SK-N-SH (cell line): ENCODE results near the gene CPM. TPM values are rescaled to one million over a fixed set of nuclear protein-coding genes. Genes with fewer than 3 reads are reported as not detected.
A peak's percentile ranks its signal among the peaks of the same experiment; 100 is the strongest.

Source experiments
- CTCF ChIA-PET: fragments of 300-600, 350-600 bp; formaldehyde crosslinking; extraction: SDS; loops from one replicate; lab custom pipeline; 2021; lab: Yijun Ruan, JAX
- POLR2A ChIA-PET: fragments of 350-600 bp; sonication (Branson Sonifier 250); formaldehyde crosslinking; extraction: SDS; loops from one replicate; lab custom pipeline; 2020; ENCODE audit warnings: antibody characterized with exemption, inconsistent platforms; lab: Yijun Ruan, JAX
- DNase-seq: peaks from one replicate; pipeline ENCODE4 v3.0.0; 2012
- H2AFZ ChIP-seq: fragments of 200-600 bp; sonication (generic); 2 replicates; pipeline ENCODE4 v1.8.1; 2016; ENCODE audit warnings: antibody characterized with exemption, mild to moderate bottlenecking, low read depth
- H3F3A ChIP-seq: fragments of 200-600 bp; sonication (generic); replicated peaks from 2 replicates; pipeline ENCODE3; 2016; ENCODE audit warnings: antibody characterized with exemption, mild to moderate bottlenecking; ENCODE audit not compliant: insufficient read depth
- H3K27ac ChIP-seq, 2 experiments: fragments of 200-500 bp in 1 of 2; fragments of 200-600 bp in 1 of 2; sonication (Bioruptor generic) in 1 of 2; sonication (generic), shearing (Covaris generic) in 1 of 2; 2 replicates each; pipeline versions ENCODE4 v1.5.1 to v1.6.1; 2014 to 2016; ENCODE audit warnings: low read depth in 2 of 2, inconsistent platforms in 1 of 2, low read length in 1 of 2, mild to moderate bottlenecking in 1 of 2, mixed read lengths in 1 of 2
- H3K27me3 ChIP-seq: fragments of 200-600 bp; sonication (generic), shearing (Covaris generic); 2 replicates; pipeline ENCODE4 v1.6.1; 2016; ENCODE audit warnings: mixed run types; ENCODE audit not compliant: insufficient read depth
- H3K36me3 ChIP-seq, 2 experiments: fragments of 200-500 bp in 1 of 2; fragments of 200-600 bp in 1 of 2; sonication (Bioruptor generic) in 1 of 2; sonication (generic) in 1 of 2; replicated peaks in 1 of 2; 2 replicates each; pipeline versions ENCODE3 to v1.5.1; 2014 to 2016; ENCODE audit warnings: low read length in 1 of 2, mild to moderate bottlenecking in 1 of 2; ENCODE audit not compliant: insufficient read depth in 2 of 2, control insufficient read depth in 1 of 2
- H3K4me1 ChIP-seq, 2 experiments: fragments of 200-500 bp in 1 of 2; fragments of 200-600 bp in 1 of 2; sonication (Bioruptor generic) in 1 of 2; sonication (generic), shearing (Covaris generic) in 1 of 2; 2 replicates each; pipeline versions ENCODE4 v1.5.1 to v1.6.1; 2014 to 2016; ENCODE audit warnings: low read depth in 1 of 2, low read length in 1 of 2, mixed run types in 1 of 2; ENCODE audit not compliant: insufficient read depth in 2 of 2, control insufficient read depth in 1 of 2
- H3K4me2 ChIP-seq: fragments of 200-600 bp; sonication (generic), shearing (Covaris generic); 2 replicates; pipeline ENCODE4 v1.6.1; 2017; ENCODE audit warnings: mixed run types
- H3K4me3 ChIP-seq, 2 experiments: fragments of 200-500 bp in 1 of 2; fragments of 200-600 bp in 1 of 2; sonication (Bioruptor generic) in 1 of 2; sonication (generic), shearing (Covaris generic) in 1 of 2; 2 replicates each; pipeline versions ENCODE4 v1.5.1 to v1.8.1; 2014 to 2016; ENCODE audit warnings: low read depth in 2 of 2, inconsistent platforms in 1 of 2, low read length in 1 of 2, mild to moderate bottlenecking in 1 of 2, mixed read lengths in 1 of 2, moderate library complexity in 1 of 2
- H3K79me2 ChIP-seq: fragments of 200-600 bp; sonication (generic); 2 replicates; pipeline ENCODE4 v1.8.1; 2017; ENCODE audit warnings: mild to moderate bottlenecking; ENCODE audit not compliant: insufficient read depth
- H3K9ac ChIP-seq: fragments of 200-600 bp; sonication (generic); 2 replicates; pipeline ENCODE4 v1.6.1; 2017; ENCODE audit warnings: mixed run types
- H3K9me2 ChIP-seq: fragments of 200-600 bp; sonication (generic); 2 replicates; pipeline ENCODE4 v1.6.1; 2017; ENCODE audit warnings: mixed run types
- H3K9me3 ChIP-seq: fragments of 200-600 bp; sonication (generic); 2 replicates; pipeline ENCODE4 v1.6.1; 2017; ENCODE audit warnings: mixed run types, mild to moderate bottlenecking, moderate library complexity
- H4K20me1 ChIP-seq: fragments of 200-600 bp; sonication (generic); 2 replicates; pipeline ENCODE4 v1.6.1; 2017; ENCODE audit warnings: mild to moderate bottlenecking, mixed run types; ENCODE audit not compliant: insufficient read depth
- EP300 ChIP-seq, 2 experiments: IDR thresholded peaks; 2 replicates each; pipeline versions ENCODE4 v1.4.0 to v1.6.1; 2012; ENCODE audit warnings: borderline replicate concordance in 1 of 2, low read depth in 1 of 2, low read length in 1 of 2
- FOSL2 ChIP-seq: IDR thresholded peaks from 2 replicates; pipeline ENCODE4 v1.4.0; 2012; ENCODE audit warnings: low read depth, mild to moderate bottlenecking, moderate library complexity, borderline replicate concordance
- FOXM1 ChIP-seq: IDR thresholded peaks from 2 replicates; pipeline ENCODE4 v1.4.0; 2012; ENCODE audit warnings: low read depth, mild to moderate bottlenecking
- JUND ChIP-seq: IDR thresholded peaks from 2 replicates; pipeline ENCODE4 v1.4.0; 2012
- MEF2A ChIP-seq: IDR thresholded peaks from 2 replicates; pipeline ENCODE4 v1.4.0; 2012; ENCODE audit warnings: low read depth, borderline replicate concordance
- MXI1 ChIP-seq: IDR thresholded peaks from 2 replicates; pipeline ENCODE4 v1.6.1; 2012; ENCODE audit warnings: mild to moderate bottlenecking, low read depth, low read length, improper control_type of control experiment
- NFIC ChIP-seq: IDR thresholded peaks from 2 replicates; pipeline ENCODE4 v1.4.0; 2012; ENCODE audit warnings: borderline replicate concordance
- NRF1 ChIP-seq: IDR thresholded peaks from 2 replicates; pipeline ENCODE4 v1.6.1; 2012; ENCODE audit warnings: low read depth, mild to moderate bottlenecking, low read length
- WGBS: methylation state at CpG from one replicate; pipeline ENCODE4 v1.1.6; 2017; ENCODE audit warnings: low lambda C conversion rate; 5-methylcytosine and 5-hydroxymethylcytosine counted together
- polyA plus RNA-seq, 3 experiments: library from polyadenylated mRNA; depleted of rRNA; stranded (reverse); fragments of >200 nt; gene quantifications; 2 replicates each; pipeline ENCODE4 v1.2.3, GENCODE V29; 2012
- TF ChIP-seq, protein P1 (sequence below): IDR thresholded peaks from 2 replicates; pipeline ENCODE4 v1.4.0; 2012; ENCODE audit warnings: low read depth, borderline replicate concordance
- TF ChIP-seq, protein P2 (sequence below): fragments of 150-350 bp; IDR thresholded peaks from 2 replicates; pipeline ENCODE4 v1.6.1; 2017; ENCODE audit warnings: antibody characterized with exemption, low read length, low read depth, borderline replicate concordance
- TF ChIP-seq, protein P3 (sequence below): fragments of 200-600 bp; sonication (generic); IDR thresholded peaks from 2 replicates; pipeline ENCODE4 v1.6.1; 2017; ENCODE audit warnings: antibody characterized with exemption, mild to moderate bottlenecking, moderate library complexity
- TF ChIP-seq, protein P4 (sequence below): IDR thresholded peaks from 2 replicates; pipeline ENCODE4 v1.4.0; 2012; ENCODE audit warnings: low read depth, borderline replicate concordance
- TF ChIP-seq, protein P5 (sequence below): IDR thresholded peaks from 2 replicates; pipeline ENCODE4 v1.4.0; 2012; ENCODE audit warnings: low read depth

Gene CPM
- polyA plus RNA-seq, 1 of the 3 experiments (the other 2 are of a cell fraction): 10.8 TPM

DNA sequence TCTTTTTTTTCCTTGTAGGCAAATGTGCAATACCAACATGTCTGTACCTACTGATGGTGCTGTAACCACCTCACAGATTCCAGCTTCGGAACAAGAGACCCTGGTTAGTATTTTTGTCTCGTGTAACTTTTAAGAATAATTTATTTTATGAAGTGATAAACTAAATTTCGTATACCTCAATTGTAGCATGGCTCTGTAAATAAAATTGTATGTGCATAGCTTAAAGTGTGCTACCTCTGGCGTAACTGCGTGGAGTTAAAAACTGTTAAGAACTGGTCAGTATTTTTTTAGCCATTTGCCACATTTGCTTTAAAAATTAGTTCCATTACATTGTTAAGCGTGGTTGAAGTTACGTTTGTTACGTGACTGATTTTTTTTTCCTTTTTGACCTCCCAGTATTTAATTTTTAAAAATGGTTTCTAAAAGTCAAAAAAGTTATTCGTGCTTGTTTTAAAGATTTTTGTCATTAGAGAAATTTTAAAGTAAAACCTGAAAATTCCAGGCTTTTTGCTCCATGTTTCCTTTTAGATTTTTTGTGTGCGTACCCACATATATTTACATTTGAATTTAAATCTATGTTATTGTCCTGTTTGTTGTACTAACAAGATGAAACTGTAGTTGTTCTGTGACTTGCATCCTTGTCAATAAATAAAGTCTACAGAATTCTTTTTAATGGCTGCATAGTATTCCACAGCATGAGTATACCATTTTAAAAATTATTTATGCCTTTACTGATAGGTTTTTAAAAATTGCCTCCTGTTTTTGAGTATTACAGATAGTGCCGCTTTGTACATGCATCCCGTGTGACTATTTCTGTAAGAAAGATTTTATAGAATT is 123.6 kb downstream of the CPM start:
- H4K20me1 ChIP-seq: peaks cover 49% of the 10 kb centered on the region
- no peak overlapping the region for H2AFZ ChIP-seq
- ChIA-PET POLR2A (interaction anchor here (0.6 to 2.8 kb wide), 3 partner anchors 12 to 63 kb away, joined by 3 to 21 read pairs (median 4); partner anchors contain the start of gene SLC35E3), CTCF (interaction anchor here (0.8 to 3.2 kb wide), 6 partner anchors 8 to 450 kb away, joined by 3 to 17 read pairs (median 4); partner anchors contain the start of gene SLC35E3)
- TF ChIP-seq, protein P1, sequence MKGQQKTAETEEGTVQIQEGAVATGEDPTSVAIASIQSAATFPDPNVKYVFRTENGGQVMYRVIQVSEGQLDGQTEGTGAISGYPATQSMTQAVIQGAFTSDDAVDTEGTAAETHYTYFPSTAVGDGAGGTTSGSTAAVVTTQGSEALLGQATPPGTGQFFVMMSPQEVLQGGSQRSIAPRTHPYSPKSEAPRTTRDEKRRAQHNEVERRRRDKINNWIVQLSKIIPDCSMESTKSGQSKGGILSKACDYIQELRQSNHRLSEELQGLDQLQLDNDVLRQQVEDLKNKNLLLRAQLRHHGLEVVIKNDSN: no peak
- TF ChIP-seq, protein P2, sequence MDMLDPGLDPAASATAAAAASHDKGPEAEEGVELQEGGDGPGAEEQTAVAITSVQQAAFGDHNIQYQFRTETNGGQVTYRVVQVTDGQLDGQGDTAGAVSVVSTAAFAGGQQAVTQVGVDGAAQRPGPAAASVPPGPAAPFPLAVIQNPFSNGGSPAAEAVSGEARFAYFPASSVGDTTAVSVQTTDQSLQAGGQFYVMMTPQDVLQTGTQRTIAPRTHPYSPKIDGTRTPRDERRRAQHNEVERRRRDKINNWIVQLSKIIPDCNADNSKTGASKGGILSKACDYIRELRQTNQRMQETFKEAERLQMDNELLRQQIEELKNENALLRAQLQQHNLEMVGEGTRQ: no peak
- TF ChIP-seq NFIC (no peak), JUND (no peak), FOXM1 (no peak), FOSL2 (no peak), EP300 (IDR thresholded peaks at IDR 0.05; ENCODE audit: borderline replicate concordance in 1 of 2, low read depth in 1 of 2, low read length in 1 of 2) (no peak), MXI1 (no peak), MEF2A (no peak), NRF1 (no peak)
- TF ChIP-seq, protein P3, sequence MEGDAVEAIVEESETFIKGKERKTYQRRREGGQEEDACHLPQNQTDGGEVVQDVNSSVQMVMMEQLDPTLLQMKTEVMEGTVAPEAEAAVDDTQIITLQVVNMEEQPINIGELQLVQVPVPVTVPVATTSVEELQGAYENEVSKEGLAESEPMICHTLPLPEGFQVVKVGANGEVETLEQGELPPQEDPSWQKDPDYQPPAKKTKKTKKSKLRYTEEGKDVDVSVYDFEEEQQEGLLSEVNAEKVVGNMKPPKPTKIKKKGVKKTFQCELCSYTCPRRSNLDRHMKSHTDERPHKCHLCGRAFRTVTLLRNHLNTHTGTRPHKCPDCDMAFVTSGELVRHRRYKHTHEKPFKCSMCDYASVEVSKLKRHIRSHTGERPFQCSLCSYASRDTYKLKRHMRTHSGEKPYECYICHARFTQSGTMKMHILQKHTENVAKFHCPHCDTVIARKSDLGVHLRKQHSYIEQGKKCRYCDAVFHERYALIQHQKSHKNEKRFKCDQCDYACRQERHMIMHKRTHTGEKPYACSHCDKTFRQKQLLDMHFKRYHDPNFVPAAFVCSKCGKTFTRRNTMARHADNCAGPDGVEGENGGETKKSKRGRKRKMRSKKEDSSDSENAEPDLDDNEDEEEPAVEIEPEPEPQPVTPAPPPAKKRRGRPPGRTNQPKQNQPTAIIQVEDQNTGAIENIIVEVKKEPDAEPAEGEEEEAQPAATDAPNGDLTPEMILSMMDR: no peak
- TF ChIP-seq, protein P4, sequence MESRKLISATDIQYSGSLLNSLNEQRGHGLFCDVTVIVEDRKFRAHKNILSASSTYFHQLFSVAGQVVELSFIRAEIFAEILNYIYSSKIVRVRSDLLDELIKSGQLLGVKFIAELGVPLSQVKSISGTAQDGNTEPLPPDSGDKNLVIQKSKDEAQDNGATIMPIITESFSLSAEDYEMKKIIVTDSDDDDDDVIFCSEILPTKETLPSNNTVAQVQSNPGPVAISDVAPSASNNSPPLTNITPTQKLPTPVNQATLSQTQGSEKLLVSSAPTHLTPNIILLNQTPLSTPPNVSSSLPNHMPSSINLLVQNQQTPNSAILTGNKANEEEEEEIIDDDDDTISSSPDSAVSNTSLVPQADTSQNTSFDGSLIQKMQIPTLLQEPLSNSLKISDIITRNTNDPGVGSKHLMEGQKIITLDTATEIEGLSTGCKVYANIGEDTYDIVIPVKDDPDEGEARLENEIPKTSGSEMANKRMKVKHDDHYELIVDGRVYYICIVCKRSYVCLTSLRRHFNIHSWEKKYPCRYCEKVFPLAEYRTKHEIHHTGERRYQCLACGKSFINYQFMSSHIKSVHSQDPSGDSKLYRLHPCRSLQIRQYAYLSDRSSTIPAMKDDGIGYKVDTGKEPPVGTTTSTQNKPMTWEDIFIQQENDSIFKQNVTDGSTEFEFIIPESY: no peak
- TF ChIP-seq, protein P5, sequence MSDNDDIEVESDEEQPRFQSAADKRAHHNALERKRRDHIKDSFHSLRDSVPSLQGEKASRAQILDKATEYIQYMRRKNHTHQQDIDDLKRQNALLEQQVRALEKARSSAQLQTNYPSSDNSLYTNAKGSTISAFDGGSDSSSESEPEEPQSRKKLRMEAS: no peak
- H3F3A ChIP-seq: peaks cover 44% of the 10 kb centered on the region
- no peak for DNase-seq
- H3K4me3 ChIP-seq: peak overlapping the region; percentile 82 to 99
- H3K79me2 ChIP-seq: peaks cover 64% of the 10 kb centered on the region
- WGBS: 67% methylated on average over 12 of the region's 12 CpGs
- peak overlapping the region; percentile 94 for H3K4me2 ChIP-seq
- H3K4me1 ChIP-seq: peaks cover 2 to 7% of the 10 kb centered on the region in 2 experiments; a peak in 3 of 4 replicates
- peak overlapping the region; percentile 96 to 98 for H3K27ac ChIP-seq
- H3K9me3 ChIP-seq: no peaks in the 10 kb centered on the region; the same call in 1 of the 2 replicates
- H3K9me2 ChIP-seq: no peaks in the 10 kb centered on the region
- H3K27me3 ChIP-seq: no peaks in the 10 kb centered on the region
- H3K36me3 ChIP-seq: peaks cover 34 to 51% of the 10 kb centered on the region in 2 experiments
- H3K9ac ChIP-seq: peak overlapping the region; percentile 99
